Stimulated activated effector memory CD8-positive, alpha-beta T cell treated with anti-CD3 and anti-CD28 coated beads, Interleukin-12 subunit alpha, Interleukin-12 subunit beta, amount 100 ng/mL, for 72 hours (primary cell): ENCODE results near the gene FYCO1.
"Not testable (repeated sequence)": the region's sequence is repeated elsewhere in the genome, so short reads cannot be mapped to it uniquely, and the experiment has no call there.

Source experiments
- ATAC-seq: fragments of 150-1000 bp; cut with Tn5 transposase; 2 replicates; pipeline ENCODE4 v1.10.0; 2021
- DNase-seq, 2 donors: peaks; one replicate each; pipeline ENCODE4 v3.0.0; 2021 to 2022; ENCODE audit warnings: low spot score in 2 of 2
- H3K27ac Mint-ChIP-seq: one replicate; pipeline ENCODE4 v1.8.0; 2022; ENCODE audit warnings: mild to moderate bottlenecking, mixed read lengths
- H3K36me3 Mint-ChIP-seq: one replicate; pipeline ENCODE4 v1.8.0; 2022; ENCODE audit warnings: mild to moderate bottlenecking, mixed read lengths
- H3K4me1 Mint-ChIP-seq: one replicate; pipeline ENCODE4 v1.8.0; 2022; ENCODE audit warnings: mixed read lengths
- H3K4me3 Mint-ChIP-seq: one replicate; pipeline ENCODE4 v1.8.0; 2022; ENCODE audit warnings: mild to moderate bottlenecking, mixed read lengths
- H3K9me3 Mint-ChIP-seq: one replicate; pipeline ENCODE4 v1.8.0; 2022; ENCODE audit warnings: mixed read lengths

FYCO1 gene

GRCh38 chr3:46020766-46021510 is 25.3 kb upstream of the FYCO1 start:
- Mint-ChIP-seq H3K27ac (peak overlapping the region; percentile 82), H3K4me1 (peaks cover 50% of the 10 kb centered on the region), H3K36me3 (no peaks in the 10 kb centered on the region), H3K9me3 (no peaks in the 10 kb centered on the region), H3K4me3 (no peak overlapping the region)
- DNase-seq (peak in 1 of 2 donors; percentile 29), ATAC-seq (no peak)

- ATAC-seq (peak; percentile 82), DNase-seq (peak in 1 of 2 donors; percentile 58)
- Mint-ChIP-seq H3K9me3 (no peaks in the 10 kb centered on the region), H3K36me3 (no peaks in the 10 kb centered on the region), H3K27ac (peak overlapping the region; percentile 68), H3K4me3 (peak overlapping the region; percentile 0), H3K4me1 (peaks cover 51% of the 10 kb centered on the region)
These were observed 24.1 kb upstream of the FYCO1 start for GRCh38 chr3:46019707-46020106.

DNA sequence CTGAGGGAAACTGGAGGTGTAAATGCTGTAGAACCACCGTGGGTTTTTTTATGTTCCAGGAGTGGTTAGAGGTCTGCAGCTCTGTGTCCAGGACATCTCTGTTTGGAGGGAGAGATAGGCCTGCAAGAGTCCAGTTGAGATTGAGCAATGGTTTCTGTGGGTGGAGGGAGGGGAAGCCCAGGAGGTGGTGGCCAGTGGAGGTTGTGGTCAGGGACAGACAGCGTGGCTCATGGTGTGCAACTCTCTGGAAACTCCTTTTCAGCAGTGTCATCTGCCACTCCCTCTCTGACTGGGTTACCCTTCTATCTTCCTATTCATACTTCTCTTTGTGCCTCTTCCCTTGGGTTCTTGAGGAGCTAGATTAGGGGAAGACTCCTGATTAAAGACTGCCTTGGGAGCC is 22.1 kb upstream of the FYCO1 start:
- Mint-ChIP-seq H3K9me3 (no peaks in the 10 kb centered on the region), H3K4me3 (no peak overlapping the region), H3K4me1 (peaks cover 64% of the 10 kb centered on the region), H3K27ac (peak overlapping the region; percentile 43), H3K36me3 (no peaks in the 10 kb centered on the region)
- DNase-seq (peak in 1 of 2 donors; percentile 51), ATAC-seq (peak; percentile 74)

DNA sequence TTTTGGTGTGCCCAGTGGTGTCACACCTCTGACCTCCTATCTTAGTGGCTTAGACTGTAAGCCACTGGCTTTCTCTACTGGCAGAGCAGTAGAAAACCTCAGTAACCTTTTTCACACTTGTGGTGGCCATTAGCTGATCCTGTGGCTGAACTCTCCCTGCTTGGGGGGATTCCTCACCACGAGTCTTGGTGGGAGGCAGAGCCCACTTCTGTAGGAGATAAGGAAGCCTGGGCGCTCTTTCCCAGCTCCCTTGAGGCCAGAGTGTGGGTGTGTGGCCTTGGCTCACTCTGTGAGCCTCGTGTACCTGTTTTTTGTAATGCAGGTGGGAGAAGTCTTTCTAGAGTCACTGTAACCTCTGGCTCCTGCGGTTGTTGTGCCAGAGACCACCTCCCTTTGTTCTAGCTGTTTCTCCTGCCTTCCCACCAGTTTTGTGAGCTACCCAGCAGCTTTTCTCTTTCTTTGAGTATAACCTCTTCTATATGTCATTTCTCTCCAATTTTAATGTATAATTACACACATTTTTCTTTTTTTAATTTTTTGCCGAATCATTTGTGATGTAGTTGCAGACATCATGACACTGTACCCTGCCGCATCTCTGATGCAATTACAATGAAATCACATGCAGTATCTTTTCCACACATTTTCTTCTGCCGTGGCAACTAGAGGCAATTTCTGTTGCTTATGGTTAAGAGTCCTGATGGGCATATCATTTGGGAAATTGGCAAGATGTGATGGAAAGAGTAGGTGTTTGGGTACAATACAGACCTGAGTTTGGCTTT is 17.9 kb upstream of the FYCO1 start:
- DNase-seq: peak in 1 of 2 donors; percentile 25
- Mint-ChIP-seq H3K27ac (no peak overlapping the region), H3K4me1 (peaks cover 59% of the 10 kb centered on the region), H3K36me3 (no peaks in the 10 kb centered on the region), H3K4me3 (no peak overlapping the region), H3K9me3 (no peaks in the 10 kb centered on the region)
- peak; percentile 42 for ATAC-seq

DNA sequence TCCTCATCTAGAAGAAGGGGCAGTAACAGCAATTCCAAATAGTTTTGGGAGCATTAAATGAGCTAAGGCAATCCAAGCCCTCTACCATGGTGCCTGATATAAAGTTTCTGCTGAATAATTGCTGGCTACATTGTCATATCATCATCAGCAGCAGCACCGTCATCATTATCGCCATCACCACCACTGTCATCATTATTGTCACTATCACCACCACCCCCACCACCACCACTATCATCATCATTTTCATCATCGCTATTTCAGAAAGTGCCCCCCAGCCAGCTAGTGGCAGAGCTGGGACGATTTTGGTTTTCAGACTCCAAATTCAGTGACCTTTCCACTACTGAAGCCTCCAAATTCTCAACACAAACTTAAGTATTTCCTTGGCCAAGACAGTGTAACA is 16.6 kb upstream of the FYCO1 start:
- DNase-seq (no peak), ATAC-seq (no peak)
- H3K4me1 Mint-ChIP-seq: peaks cover 47% of the 10 kb centered on the region
- no peaks in the 10 kb centered on the region for H3K36me3 Mint-ChIP-seq
- H3K4me3 Mint-ChIP-seq: no peak overlapping the region
- no peak overlapping the region for H3K27ac Mint-ChIP-seq
- no peaks in the 10 kb centered on the region for H3K9me3 Mint-ChIP-seq

DNA sequence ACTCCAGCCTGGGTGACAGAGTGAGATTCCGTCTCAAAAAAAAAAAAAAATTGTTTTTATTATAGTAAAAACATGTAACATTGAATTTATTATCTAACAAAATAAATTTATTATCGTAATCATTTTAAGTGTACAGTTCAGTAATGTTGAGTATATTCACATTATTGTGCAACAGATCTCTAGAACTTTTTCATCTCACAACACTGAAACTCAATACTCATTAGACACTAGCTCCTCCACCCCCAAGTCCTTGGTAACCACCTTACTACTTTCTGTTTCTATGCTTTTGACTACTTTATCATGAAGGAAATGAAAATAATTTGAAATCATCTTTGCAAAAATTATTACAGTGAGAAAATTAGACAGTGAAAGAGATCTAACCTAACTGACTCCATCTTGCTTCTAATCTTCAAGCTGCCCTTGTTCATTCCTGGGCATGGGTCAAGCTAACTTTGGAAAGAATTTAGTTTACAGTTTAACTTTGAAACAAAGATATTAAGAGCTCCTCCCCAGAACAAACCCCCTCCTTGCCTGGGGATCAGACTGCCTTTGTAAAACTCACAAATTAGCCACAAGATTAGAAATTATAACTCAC is 15.0 kb upstream of the FYCO1 start:
- no peaks in the 10 kb centered on the region for H3K36me3 Mint-ChIP-seq
- peak overlapping the region; percentile 84 for H3K27ac Mint-ChIP-seq
- H3K4me3 Mint-ChIP-seq: no peak overlapping the region
- no peaks in the 10 kb centered on the region for H3K9me3 Mint-ChIP-seq
- peaks cover 38% of the 10 kb centered on the region for H3K4me1 Mint-ChIP-seq
- no peak for DNase-seq
- peak; percentile 73 for ATAC-seq

GRCh38 chr3:46008058-46008457 is 12.4 kb upstream of the FYCO1 start:
- Mint-ChIP-seq H3K9me3 (no peaks in the 10 kb centered on the region), H3K4me3 (no peak overlapping the region), H3K27ac (no peak overlapping the region), H3K36me3 (no peaks in the 10 kb centered on the region), H3K4me1 (peaks cover 28% of the 10 kb centered on the region)
- no peak for ATAC-seq
- DNase-seq: no peak

- no peaks in the 10 kb centered on the region for H3K36me3 Mint-ChIP-seq
- ATAC-seq (no peak), DNase-seq (no peak)
- peaks cover 20% of the 10 kb centered on the region for H3K4me1 Mint-ChIP-seq
- H3K27ac Mint-ChIP-seq: no peak overlapping the region
- H3K9me3 Mint-ChIP-seq: no peaks in the 10 kb centered on the region
- H3K4me3 Mint-ChIP-seq: no peak overlapping the region
These were observed 11.7 kb upstream of the FYCO1 start for GRCh38 chr3:46007280-46007679.

GRCh38 chr3:46006238-46007032 is 10.8 kb upstream of the FYCO1 start:
- DNase-seq (no peak), ATAC-seq (no peak)
- Mint-ChIP-seq H3K27ac (no peak overlapping the region), H3K4me3 (no peak overlapping the region), H3K9me3 (no peaks in the 10 kb centered on the region), H3K4me1 (peaks cover 18% of the 10 kb centered on the region), H3K36me3 (no peaks in the 10 kb centered on the region)

DNA sequence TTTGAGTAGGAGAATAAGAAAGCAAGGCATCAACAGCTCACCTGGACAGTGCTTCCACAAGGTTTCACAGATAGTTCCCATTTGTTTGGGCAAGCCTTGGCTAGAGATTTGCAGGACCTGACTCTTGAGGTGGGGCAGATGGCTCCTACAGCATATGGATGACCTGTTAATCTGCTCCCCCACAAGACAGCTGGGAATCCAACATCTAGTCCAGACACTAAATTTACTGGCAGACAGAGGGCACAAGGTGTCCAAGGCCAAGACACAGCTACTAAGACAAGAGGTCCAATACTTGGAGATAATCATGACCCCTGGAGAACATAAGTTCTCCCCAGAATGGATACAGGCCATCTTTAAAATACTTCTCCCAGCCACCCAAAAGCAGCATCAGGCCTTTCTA is 8.1 kb upstream of the FYCO1 start:
- not testable (repeated sequence) for H3K27ac Mint-ChIP-seq, H3K4me1 Mint-ChIP-seq, H3K9me3 Mint-ChIP-seq, H3K4me3 Mint-ChIP-seq, ATAC-seq, DNase-seq, H3K36me3 Mint-ChIP-seq

DNA sequence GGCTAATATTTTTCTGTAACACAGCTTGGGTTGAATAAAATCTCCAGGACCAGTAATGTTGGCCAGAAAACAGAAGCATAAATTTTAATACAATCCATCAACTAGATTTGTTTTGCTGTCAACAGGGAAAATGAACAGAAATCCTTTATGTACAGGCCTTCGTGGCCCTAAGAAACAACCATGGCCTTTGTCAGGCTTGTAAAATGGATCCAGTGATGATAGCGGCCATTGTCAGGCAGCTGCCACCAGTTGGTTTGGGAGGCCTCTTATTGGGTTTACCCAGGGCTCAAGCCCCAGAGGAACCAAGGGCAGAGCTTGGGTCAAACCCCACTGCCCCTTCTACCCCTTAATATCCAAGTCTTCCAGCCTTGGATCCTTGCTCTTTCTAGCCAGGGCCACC is 5.6 kb upstream of the FYCO1 start:
- H3K9me3 Mint-ChIP-seq: no peaks in the 10 kb centered on the region
- no peaks in the 10 kb centered on the region for H3K36me3 Mint-ChIP-seq
- DNase-seq (no peak), ATAC-seq (no peak)
- H3K27ac Mint-ChIP-seq: no peak overlapping the region
- H3K4me3 Mint-ChIP-seq: no peak overlapping the region
- peaks cover 9% of the 10 kb centered on the region for H3K4me1 Mint-ChIP-seq

DNA sequence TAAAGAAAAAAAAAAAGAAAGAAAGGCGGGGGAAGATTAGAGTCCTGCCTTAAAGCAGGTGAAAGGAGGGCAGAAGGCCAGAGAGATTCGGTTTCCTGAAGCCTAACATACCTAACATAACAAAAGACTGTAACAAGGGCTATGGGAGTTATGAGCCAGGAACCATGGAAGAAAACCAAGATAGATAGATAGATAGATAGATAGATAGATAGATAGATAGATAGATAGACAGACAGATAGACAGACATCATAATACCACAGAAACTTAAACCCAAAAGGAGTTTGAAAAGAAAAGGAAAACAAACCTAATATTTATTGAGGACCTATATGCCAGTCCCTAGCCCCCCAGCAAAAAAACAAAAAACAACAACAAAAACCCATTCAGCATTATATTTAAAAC is 2.3 kb upstream of the FYCO1 start:
- H3K4me3 Mint-ChIP-seq: no peak overlapping the region
- peaks cover 26% of the 10 kb centered on the region for H3K4me1 Mint-ChIP-seq
- ATAC-seq: no peak
- DNase-seq: no peak
- no peaks in the 10 kb centered on the region for H3K9me3 Mint-ChIP-seq
- H3K36me3 Mint-ChIP-seq: no peaks in the 10 kb centered on the region
- no peak overlapping the region for H3K27ac Mint-ChIP-seq

DNA sequence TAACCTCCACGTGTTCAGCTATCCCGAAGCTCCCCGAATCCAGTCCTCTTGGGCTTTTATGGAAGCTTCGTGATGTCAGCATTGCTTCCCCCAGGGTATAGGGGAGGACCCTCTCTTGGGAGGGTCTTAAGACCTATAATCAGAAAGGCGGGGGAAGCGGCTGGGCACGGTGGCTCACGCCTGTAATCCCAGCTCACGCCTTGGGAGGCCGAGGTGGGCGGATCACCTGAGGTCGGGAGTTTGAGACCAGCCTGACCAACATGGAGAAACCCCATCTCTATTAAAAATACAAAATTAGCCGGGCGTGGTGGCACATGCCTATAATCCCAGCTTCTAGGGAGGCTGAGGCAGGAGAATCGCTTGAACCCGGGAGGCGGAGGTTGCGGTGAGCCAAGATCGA is 1.9 kb upstream of the FYCO1 start:
- not testable (repeated sequence) for H3K9me3 Mint-ChIP-seq, H3K27ac Mint-ChIP-seq, ATAC-seq, DNase-seq, H3K36me3 Mint-ChIP-seq, H3K4me3 Mint-ChIP-seq
- peaks cover 31% of the 10 kb centered on the region for H3K4me1 Mint-ChIP-seq

DNA sequence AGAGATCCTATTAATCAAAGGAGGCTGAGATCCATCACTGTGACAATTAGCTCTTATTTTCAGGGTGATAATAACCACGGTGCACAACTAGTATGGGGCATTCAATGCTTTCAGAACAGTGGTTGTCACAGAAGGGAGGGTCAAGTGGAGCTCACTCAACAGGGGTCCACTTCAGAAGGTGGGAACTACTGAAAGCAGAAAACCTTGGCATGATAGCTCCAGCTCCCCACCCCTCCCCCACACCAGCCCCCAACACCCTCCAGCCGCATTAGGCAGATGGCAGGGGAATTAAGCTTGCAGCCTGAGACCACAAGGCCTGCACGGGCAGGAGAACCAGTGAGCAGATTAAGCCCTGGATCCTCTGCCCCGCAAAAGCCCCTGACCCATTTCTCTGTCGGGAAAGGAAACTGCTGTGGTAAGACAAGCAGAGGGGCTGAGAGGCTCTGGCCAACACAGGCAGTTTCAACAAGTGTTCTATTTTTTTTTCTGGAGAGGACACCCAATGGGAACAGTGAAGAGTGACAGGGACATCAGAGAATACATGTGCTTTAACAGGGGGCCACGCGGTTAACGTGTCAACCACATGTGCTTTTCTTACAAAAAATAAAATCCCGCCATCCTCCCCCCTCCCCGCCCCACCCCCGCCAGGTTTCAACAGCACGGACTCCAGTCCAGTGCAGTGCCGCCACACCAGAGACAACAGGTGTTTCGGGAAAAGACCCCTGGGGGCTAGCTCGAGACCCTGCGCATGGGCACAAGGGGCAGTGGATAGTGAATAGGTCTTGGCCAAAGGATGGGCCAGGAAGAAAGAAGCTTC is 997 bp downstream of the FYCO1 start:
- Mint-ChIP-seq H3K4me1 (peaks cover 57% of the 10 kb centered on the region), H3K4me3 (peak overlapping the region; percentile 77), H3K9me3 (no peaks in the 10 kb centered on the region), H3K27ac (peak overlapping the region; percentile 93), H3K36me3 (peaks cover 8% of the 10 kb centered on the region)
- peak; percentile 54 for ATAC-seq
- DNase-seq: peak in 1 of 2 donors; percentile 82
